Subcutaneous adipose tissue (tissue), 4 donors: ENCODE data around the gene MYT1. TPM values are rescaled to one million over a fixed set of nuclear protein-coding genes. Genes with fewer than 3 reads are reported as not detected.

Experiments
- total RNA-seq, 4 donors: library from RNA; depleted of rRNA; stranded (reverse); fragments of >200 nt; gene quantifications; one replicate each; pipeline ENCODE4 v1.1.0, GENCODE V29; 2016
- TF ChIP-seq, protein P1 (sequence below): fragments of 450-650 bp; IDR thresholded peaks from one replicate; pipeline ENCODE4 v1.5.1; 2016; ENCODE audit warnings: low read depth, mild to moderate bottlenecking, control low read depth, antibody characterized with exemption, moderate library complexity

MYT1 gene
- total RNA-seq, 4 donors from 2014 or later: not detected

DNA sequence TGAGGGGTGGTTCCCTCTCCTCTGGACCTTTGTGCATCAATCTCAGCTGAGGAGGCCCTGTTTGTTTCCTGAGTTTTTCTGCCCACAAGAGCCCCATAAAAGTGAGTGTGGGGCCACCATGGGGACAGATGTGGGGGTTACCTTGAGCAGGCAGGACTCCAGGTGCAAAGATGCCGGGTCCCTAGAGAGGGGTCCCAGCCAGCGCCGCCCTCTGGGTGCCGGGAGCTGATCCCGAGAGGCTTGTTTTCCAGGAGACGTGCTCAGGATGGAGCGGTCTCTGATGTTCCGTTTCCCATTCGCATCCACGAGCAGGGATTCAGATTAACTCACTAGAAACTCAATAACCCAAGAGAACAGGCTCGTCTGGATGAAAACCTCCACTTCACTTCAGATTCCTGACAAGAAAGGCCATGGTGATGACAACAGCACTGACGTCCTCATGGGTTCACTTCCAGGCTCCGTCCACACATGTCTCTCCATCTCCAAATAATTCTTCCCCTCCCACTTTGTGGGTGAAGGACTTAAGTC, 21.9 kb downstream of the MYT1 start:
- TF ChIP-seq, protein P1, sequence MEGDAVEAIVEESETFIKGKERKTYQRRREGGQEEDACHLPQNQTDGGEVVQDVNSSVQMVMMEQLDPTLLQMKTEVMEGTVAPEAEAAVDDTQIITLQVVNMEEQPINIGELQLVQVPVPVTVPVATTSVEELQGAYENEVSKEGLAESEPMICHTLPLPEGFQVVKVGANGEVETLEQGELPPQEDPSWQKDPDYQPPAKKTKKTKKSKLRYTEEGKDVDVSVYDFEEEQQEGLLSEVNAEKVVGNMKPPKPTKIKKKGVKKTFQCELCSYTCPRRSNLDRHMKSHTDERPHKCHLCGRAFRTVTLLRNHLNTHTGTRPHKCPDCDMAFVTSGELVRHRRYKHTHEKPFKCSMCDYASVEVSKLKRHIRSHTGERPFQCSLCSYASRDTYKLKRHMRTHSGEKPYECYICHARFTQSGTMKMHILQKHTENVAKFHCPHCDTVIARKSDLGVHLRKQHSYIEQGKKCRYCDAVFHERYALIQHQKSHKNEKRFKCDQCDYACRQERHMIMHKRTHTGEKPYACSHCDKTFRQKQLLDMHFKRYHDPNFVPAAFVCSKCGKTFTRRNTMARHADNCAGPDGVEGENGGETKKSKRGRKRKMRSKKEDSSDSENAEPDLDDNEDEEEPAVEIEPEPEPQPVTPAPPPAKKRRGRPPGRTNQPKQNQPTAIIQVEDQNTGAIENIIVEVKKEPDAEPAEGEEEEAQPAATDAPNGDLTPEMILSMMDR: no peak

DNA sequence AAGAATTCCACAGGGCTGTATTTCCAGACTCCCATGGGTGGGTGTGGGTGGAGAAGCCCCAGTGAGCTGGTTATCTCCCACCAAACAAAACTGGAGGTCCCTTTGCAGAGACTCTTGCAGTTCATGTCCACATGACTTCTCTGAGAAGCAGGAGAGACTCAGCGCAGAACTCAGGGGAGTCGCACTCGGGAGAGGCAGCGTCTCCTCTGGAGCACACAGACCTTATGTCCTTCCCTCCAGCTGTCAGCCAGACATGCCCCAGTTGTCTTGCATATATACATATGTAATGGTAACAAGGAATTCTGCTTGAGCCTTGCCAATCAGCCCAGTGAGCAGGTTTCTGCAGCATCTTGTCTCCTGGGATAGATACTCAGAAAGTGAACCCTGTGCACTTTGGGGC, 23.8 kb downstream of the MYT1 start:
- TF ChIP-seq, protein P1: no peak

DNA sequence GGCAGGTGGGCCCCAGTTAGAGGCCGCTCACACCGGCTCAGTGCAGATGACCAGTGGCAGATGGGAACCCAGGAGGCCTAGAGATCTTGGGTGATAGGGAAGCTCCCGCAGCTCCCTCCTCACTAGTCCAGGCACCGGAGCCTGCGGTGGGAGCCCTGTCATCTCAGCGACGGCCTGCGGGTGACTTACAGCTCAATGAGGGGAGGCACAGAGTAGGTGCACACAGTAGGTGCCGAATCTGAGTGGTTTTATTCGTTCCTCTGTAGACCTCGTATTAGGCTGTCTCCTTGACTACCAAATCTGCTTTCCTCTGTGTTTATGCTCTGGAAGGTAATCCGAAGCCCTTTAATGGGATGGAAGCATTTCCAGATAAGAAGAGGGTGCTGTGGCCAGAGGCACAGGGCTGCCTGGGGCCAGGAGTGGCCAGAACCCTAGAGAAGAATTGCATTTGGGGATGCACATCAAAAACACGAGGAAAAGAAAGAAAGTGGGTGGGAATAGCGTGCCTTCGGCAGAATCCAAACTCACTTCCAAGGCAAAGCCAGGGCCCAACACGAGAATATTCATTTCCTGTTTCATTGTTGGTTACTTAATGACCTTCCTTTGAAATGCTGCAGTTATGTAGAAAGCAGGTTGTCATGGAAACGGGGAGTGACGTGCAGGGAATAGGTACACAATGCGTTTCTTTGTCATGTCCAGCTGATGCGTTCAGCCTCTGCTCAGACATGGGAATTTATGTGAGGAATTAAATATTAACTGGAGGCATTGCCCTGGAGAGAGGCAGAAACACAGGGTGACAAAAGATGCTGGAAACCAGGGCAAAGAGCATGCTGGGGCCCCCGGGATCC, 24.7 kb downstream of the MYT1 start:
- TF ChIP-seq, protein P1: no peak

DNA sequence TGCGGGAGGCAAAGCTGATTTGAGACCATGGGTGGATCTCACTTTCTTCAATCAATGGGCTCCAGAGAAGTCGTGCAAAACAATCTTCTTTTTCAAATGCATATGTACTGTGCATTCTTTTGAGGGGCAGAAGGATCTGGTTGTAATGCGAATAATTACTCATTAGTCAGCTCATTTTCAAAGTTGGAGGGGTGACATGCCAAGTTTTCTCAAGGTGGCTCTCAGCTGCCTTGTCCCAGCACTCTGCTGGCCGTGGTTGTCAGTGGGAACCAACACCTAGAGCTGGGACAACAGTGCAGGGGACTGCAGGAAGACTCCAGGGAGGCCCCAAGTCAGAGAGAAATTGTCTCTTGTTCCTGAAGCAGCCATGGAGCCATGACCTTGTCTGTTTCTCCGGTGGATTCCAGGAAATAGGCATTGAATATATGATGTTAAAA, 25.3 kb downstream of the MYT1 start:
- TF ChIP-seq, protein P1: no peak

DNA sequence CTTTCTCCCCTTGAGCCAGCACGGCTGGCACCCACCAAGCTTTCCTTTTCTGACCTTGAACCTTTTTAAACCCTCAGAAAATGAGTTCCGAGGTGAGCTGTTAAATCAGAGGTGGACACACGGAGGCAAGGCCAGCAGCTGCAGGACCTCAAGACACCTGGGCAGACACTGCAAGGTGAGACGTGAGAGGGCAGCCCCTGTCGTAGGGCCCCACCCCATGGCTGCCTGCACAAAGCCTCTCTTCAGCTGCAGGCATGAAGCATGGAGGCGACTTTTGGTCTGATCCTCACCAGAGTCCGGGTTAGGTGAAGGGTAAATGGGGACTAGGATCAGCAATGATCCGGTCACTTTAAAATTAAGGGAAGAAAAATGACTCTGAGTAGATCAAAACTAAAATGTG, 25.7 kb downstream of the MYT1 start:
- TF ChIP-seq, protein P1: no peak

DNA sequence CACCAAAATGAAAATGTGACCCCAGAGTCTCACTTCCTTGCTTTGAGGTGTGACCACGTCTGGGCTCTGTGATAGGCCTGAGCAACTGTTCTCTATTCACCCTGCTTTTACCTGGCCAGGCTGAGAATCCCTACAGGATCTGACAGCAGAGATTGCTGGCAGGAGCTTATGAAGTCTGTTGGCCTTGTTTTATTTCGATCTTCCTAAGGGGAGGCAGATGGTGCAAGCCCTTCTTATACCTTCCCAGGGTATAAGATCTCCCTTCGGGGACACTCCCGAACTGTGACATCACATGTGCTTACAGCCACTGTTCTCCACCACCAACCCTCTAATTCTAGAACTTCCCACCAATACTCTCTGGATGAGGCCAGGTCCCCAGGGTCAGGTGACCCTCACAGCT, 26.8 kb downstream of the MYT1 start:
- TF ChIP-seq, protein P1: no peak

DNA sequence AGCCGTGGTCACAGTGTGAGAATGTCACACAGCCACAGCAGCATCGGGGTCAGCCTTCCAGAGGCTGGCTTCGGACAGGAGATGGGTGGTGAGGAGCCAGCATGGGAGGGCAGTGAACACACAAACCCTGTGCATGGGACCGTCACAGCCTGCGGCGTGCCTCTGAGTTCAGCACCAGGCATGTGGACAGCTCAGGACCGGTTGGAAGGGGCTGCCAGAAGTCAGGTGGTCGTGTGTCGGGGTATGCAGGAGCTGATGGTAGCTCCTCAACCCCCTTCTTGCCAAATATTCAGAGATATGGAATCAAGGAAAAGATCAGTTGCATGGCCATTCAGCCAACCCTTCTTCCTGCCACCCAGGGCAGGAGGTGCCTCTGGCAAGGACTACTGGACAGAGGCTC, 28.2 kb downstream of the MYT1 start:
- TF ChIP-seq, protein P1: no peak
